ENCODE data around the gene KLKB1. TPM values are rescaled to one million over a fixed set of nuclear protein-coding genes. Genes with fewer than 3 reads are reported as not detected.

The KLKB1 gene
- total and polyA plus RNA-seq, 4 donors: 0.23 to 0.94 (median 0.49) TPM

GRCh38 chr4:186297013-186297645, 69.8 kb downstream of the KLKB1 start:
- 48 to 55% methylated on average over 21 of the region's 21 CpGs for WGBS, 2 donors

GRCh38 chr4:186298031-186298647, 70.8 kb downstream of the KLKB1 start:
- DNase-seq: peak in 1 of 3 donors; percentile 39
- H3K4me1 ChIP-seq (ENCODE audit: control insufficient read depth in 5 of 5, insufficient read depth in 5 of 5, low read length in 5 of 5): peaks cover 0 to 6% (median 3%) of the 10 kb centered on the region in 5 donors
- peaks cover 0 to 4% (median 0%) of the 10 kb centered on the region in 4 donors for H3K9me3 ChIP-seq (ENCODE audit: control insufficient read depth in 4 of 4, insufficient read depth in 3 of 4, low read length in 3 of 4)
- ATAC-seq (ENCODE audit: insufficient read depth, low FRiP score): no peak
- no peaks in the 10 kb centered on the region for H3K36me3 ChIP-seq (ENCODE audit: control insufficient read depth in 4 of 4, insufficient read depth in 4 of 4, low read length in 4 of 4)
- peak overlapping the region in 1 of 2 donors; percentile 8 for H3K9ac ChIP-seq (ENCODE audit: insufficient read depth in 1 of 2, low read length in 2 of 2)
- H3K27ac ChIP-seq (ENCODE audit: low read depth in 1 of 2, low read length in 1 of 2): no peak overlapping the region
- no peak overlapping the region for H3K4me3 ChIP-seq
- no peak for TF ChIP-seq CTCF (IDR thresholded peaks at IDR 0.05; ENCODE audit: control extremely low read depth, extremely low read depth)
- peaks cover 5 to 13% (median 10%) of the 10 kb centered on the region in 3 donors for H3K27me3 ChIP-seq (ENCODE audit: control insufficient read depth in 3 of 3, insufficient read depth in 3 of 3, low read length in 2 of 3)
- WGBS, 2 donors: 23 to 33% methylated on average over 39 of the region's 39 CpGs

More at GRCh38 chr4:186297013-186297645, 69.8 kb downstream of the KLKB1 start:
- DNase-seq: peak in 2 of 3 donors; percentile 83 to 89
- no peak overlapping the region for H3K9ac ChIP-seq (ENCODE audit: insufficient read depth in 1 of 2, low read length in 2 of 2)
- H3K4me3 ChIP-seq: no peak overlapping the region
- H3K4me1 ChIP-seq (ENCODE audit: control insufficient read depth in 5 of 5, insufficient read depth in 5 of 5, low read length in 5 of 5): peaks cover 0 to 6% (median 3%) of the 10 kb centered on the region in 5 donors
- peaks cover 5 to 11% (median 10%) of the 10 kb centered on the region in 3 donors for H3K27me3 ChIP-seq (ENCODE audit: control insufficient read depth in 3 of 3, insufficient read depth in 3 of 3, low read length in 2 of 3)
- TF ChIP-seq CTCF (IDR thresholded peaks at IDR 0.05; ENCODE audit: control extremely low read depth, extremely low read depth): peak; percentile 42
- peaks cover 0 to 4% (median 0%) of the 10 kb centered on the region in 4 donors for H3K9me3 ChIP-seq (ENCODE audit: control insufficient read depth in 4 of 4, insufficient read depth in 3 of 4, low read length in 3 of 4)
- no peak overlapping the region for H3K27ac ChIP-seq (ENCODE audit: low read depth in 1 of 2, low read length in 1 of 2)
- no peak for ATAC-seq (ENCODE audit: insufficient read depth, low FRiP score)
- no peaks in the 10 kb centered on the region for H3K36me3 ChIP-seq (ENCODE audit: control insufficient read depth in 4 of 4, insufficient read depth in 4 of 4, low read length in 4 of 4)

DNA sequence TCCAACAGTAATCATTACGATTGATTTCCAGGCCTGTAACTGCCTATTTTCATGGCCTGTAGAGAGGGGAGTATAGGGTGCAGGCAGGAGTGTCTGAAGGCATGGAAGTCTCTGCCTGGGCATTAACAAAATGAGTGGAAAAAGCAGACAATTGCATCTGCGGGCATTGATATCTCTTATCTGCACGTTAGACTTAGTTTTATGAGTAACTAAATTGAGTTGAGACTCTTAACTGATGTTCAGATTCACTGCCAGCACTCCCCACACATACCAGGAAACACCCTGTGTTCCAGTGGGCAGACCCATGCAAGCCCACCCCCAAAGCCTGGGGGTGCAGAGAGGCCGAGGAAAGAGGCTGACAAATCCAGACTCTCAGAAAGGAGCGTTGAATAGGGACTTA, 72.0 kb downstream of the KLKB1 start:
- Histone ChIP-seq H3K27me3 (ENCODE audit: control insufficient read depth in 3 of 3, insufficient read depth in 3 of 3, low read length in 2 of 3) (peaks cover 5 to 14% (median 10%) of the 10 kb centered on the region in 3 donors), H3K4me3 (no peak overlapping the region), H3K27ac (ENCODE audit: low read depth in 1 of 2, low read length in 1 of 2) (no peak overlapping the region), H3K36me3 (ENCODE audit: control insufficient read depth in 4 of 4, insufficient read depth in 4 of 4, low read length in 4 of 4) (no peaks in the 10 kb centered on the region), H3K9me3 (ENCODE audit: control insufficient read depth in 4 of 4, insufficient read depth in 3 of 4, low read length in 3 of 4) (peaks cover 0 to 4% (median 0%) of the 10 kb centered on the region in 4 donors), H3K4me1 (ENCODE audit: control insufficient read depth in 5 of 5, insufficient read depth in 5 of 5, low read length in 5 of 5) (peaks cover 0 to 6% (median 3%) of the 10 kb centered on the region in 5 donors), H3K9ac (ENCODE audit: insufficient read depth in 1 of 2, low read length in 2 of 2) (no peak overlapping the region)
- 86 to 91% methylated on average over 5 of the region's 5 CpGs for WGBS, 2 donors
- ATAC-seq (ENCODE audit: insufficient read depth, low FRiP score) (no peak), DNase-seq (no peak)
- TF ChIP-seq CTCF (IDR thresholded peaks at IDR 0.05; ENCODE audit: control extremely low read depth, extremely low read depth): no peak
